Stimulated activated naive CD8-positive, alpha-beta T cell treated with anti-CD3 and anti-CD28 coated beads, Interleukin-15, Interleukin-2, amounts not matched to agents 100 ng/mL and 50 ng/mL, for 24 hours (primary cell): ENCODE results near the gene EEF2.
A peak's percentile ranks its signal among the peaks of the same experiment; 100 is the strongest.
"Not testable (repeated sequence)": the region's sequence is repeated elsewhere in the genome, so short reads cannot be mapped to it uniquely, and the experiment has no call there.

ENCODE experiments used
- H3K27ac Mint-ChIP-seq: one replicate; pipeline ENCODE4 v1.8.0; 2021; ENCODE audit warnings: mild to moderate bottlenecking, mixed read lengths
- H3K27me3 Mint-ChIP-seq: one replicate; pipeline ENCODE4 v1.8.0; 2021; ENCODE audit warnings: mixed read lengths
- H3K36me3 Mint-ChIP-seq: one replicate; pipeline ENCODE4 v1.8.0; 2021; ENCODE audit warnings: low read depth, mixed read lengths
- H3K4me1 Mint-ChIP-seq: one replicate; pipeline ENCODE4 v1.8.0; 2021; ENCODE audit warnings: low read depth, mixed read lengths
- H3K4me3 Mint-ChIP-seq: one replicate; pipeline ENCODE4 v1.8.0; 2021; ENCODE audit warnings: mild to moderate bottlenecking, mixed read lengths
- H3K9me3 Mint-ChIP-seq: one replicate; pipeline ENCODE4 v1.8.0; 2021; ENCODE audit warnings: mixed read lengths

EEF2 gene

GRCh38 chr19:3954107-3954506 is 31.2 kb downstream of the EEF2 start:
- H3K9me3 Mint-ChIP-seq: no peaks in the 10 kb centered on the region
- H3K27ac Mint-ChIP-seq: no peak overlapping the region
- no peak overlapping the region for H3K4me3 Mint-ChIP-seq
- H3K36me3 Mint-ChIP-seq: no peaks in the 10 kb centered on the region
- peaks cover 6% of the 10 kb centered on the region for H3K4me1 Mint-ChIP-seq
- H3K27me3 Mint-ChIP-seq: no peaks in the 10 kb centered on the region

- not testable (repeated sequence) for H3K27ac Mint-ChIP-seq, H3K27me3 Mint-ChIP-seq, H3K4me3 Mint-ChIP-seq, H3K36me3 Mint-ChIP-seq, H3K4me1 Mint-ChIP-seq, H3K9me3 Mint-ChIP-seq
Measured at GRCh38 chr19:3952755-3953276, 32.4 kb downstream of the EEF2 start.

- Mint-ChIP-seq H3K27ac (peak overlapping the region; percentile 81), H3K9me3 (no peaks in the 10 kb centered on the region), H3K4me1 (peaks cover 6% of the 10 kb centered on the region), H3K4me3 (peak overlapping the region; percentile 77), H3K27me3 (no peaks in the 10 kb centered on the region), H3K36me3 (no peaks in the 10 kb centered on the region)
Measured at GRCh38 chr19:3950871-3951861, 34.1 kb downstream of the EEF2 start.

GRCh38 chr19:3949997-3950859 is 35.0 kb downstream of the EEF2 start:
- H3K36me3 Mint-ChIP-seq: no peaks in the 10 kb centered on the region
- no peaks in the 10 kb centered on the region for H3K9me3 Mint-ChIP-seq
- H3K27ac Mint-ChIP-seq: no peak overlapping the region
- H3K4me1 Mint-ChIP-seq: peaks cover 6% of the 10 kb centered on the region
- H3K27me3 Mint-ChIP-seq: no peaks in the 10 kb centered on the region
- H3K4me3 Mint-ChIP-seq: no peak overlapping the region

- Mint-ChIP-seq H3K36me3 (no peaks in the 10 kb centered on the region), H3K27ac (no peak overlapping the region), H3K27me3 (no peaks in the 10 kb centered on the region), H3K4me3 (no peak overlapping the region), H3K9me3 (no peaks in the 10 kb centered on the region), H3K4me1 (peaks cover 7% of the 10 kb centered on the region)
Measured at GRCh38 chr19:3949294-3949693, 36.0 kb downstream of the EEF2 start.

GRCh38 chr19:3947316-3947933 is 37.8 kb downstream of the EEF2 start:
- H3K4me1 Mint-ChIP-seq: peaks cover 11% of the 10 kb centered on the region
- H3K27ac Mint-ChIP-seq, H3K27me3 Mint-ChIP-seq, H3K4me3 Mint-ChIP-seq, H3K9me3 Mint-ChIP-seq, H3K36me3 Mint-ChIP-seq: not testable (repeated sequence)

- peaks cover 6% of the 10 kb centered on the region for H3K4me1 Mint-ChIP-seq
- no peak overlapping the region for H3K4me3 Mint-ChIP-seq
- no peaks in the 10 kb centered on the region for H3K9me3 Mint-ChIP-seq
- H3K36me3 Mint-ChIP-seq: no peaks in the 10 kb centered on the region
- no peak overlapping the region for H3K27ac Mint-ChIP-seq
- H3K27me3 Mint-ChIP-seq: no peaks in the 10 kb centered on the region
Measured at GRCh38 chr19:3945838-3946237, 39.4 kb downstream of the EEF2 start.

- Mint-ChIP-seq H3K4me1 (peaks cover 6% of the 10 kb centered on the region), H3K4me3 (no peak overlapping the region), H3K27ac (no peak overlapping the region), H3K36me3 (no peaks in the 10 kb centered on the region), H3K9me3 (no peaks in the 10 kb centered on the region), H3K27me3 (no peaks in the 10 kb centered on the region)
Measured at GRCh38 chr19:3944018-3944721, 41.1 kb downstream of the EEF2 start.

GRCh38 chr19:3942790-3943409 is 42.4 kb downstream of the EEF2 start:
- H3K4me1 Mint-ChIP-seq: peaks cover 6% of the 10 kb centered on the region
- no peaks in the 10 kb centered on the region for H3K9me3 Mint-ChIP-seq
- no peak overlapping the region for H3K4me3 Mint-ChIP-seq
- no peak overlapping the region for H3K27ac Mint-ChIP-seq
- H3K27me3 Mint-ChIP-seq: no peaks in the 10 kb centered on the region
- no peaks in the 10 kb centered on the region for H3K36me3 Mint-ChIP-seq

GRCh38 chr19:3938300-3938950 is 46.8 kb downstream of the EEF2 start:
- not testable (repeated sequence) for H3K27ac Mint-ChIP-seq, H3K9me3 Mint-ChIP-seq, H3K4me1 Mint-ChIP-seq, H3K27me3 Mint-ChIP-seq, H3K36me3 Mint-ChIP-seq, H3K4me3 Mint-ChIP-seq

GRCh38 chr19:3936506-3937442 is 48.5 kb downstream of the EEF2 start:
- Mint-ChIP-seq H3K4me1 (no peaks in the 10 kb centered on the region), H3K4me3 (no peak overlapping the region), H3K36me3 (no peaks in the 10 kb centered on the region), H3K9me3 (no peaks in the 10 kb centered on the region), H3K27ac (no peak overlapping the region), H3K27me3 (peaks cover 7% of the 10 kb centered on the region)

GRCh38 chr19:3932931-3933810 is 52.1 kb downstream of the EEF2 start, which contains the start of gene NMRK2:
Gene NMRK2, plus strand, starts transcription at chr19:3933069. Its CDS starts 603 bp downstream, at chr19:3933672.
- Mint-ChIP-seq H3K27me3 (peaks cover 13% of the 10 kb centered on the region), H3K9me3 (no peaks in the 10 kb centered on the region), H3K27ac (no peak within 1 kb of the TSS)

More at GRCh38 chr19:3932931-3933810, 52.1 kb downstream of the EEF2 start, which contains the start of gene NMRK2:
- H3K4me1 Mint-ChIP-seq: no peaks in the 10 kb centered on the region
- H3K36me3 Mint-ChIP-seq: no peaks in the 10 kb centered on the region
- no peak within 1 kb of the TSS for H3K4me3 Mint-ChIP-seq
